Measurements from ENCODE around the gene RASL12.

The RASL12 gene

GRCh38 chr15:65083262-65083701, 15.5 kb upstream of the RASL12 start:
- Histone ChIP-seq H3K9me3 (ENCODE audit: insufficient read depth, low read depth, low read length) (no peaks in the 10 kb centered on the region), H3K9me2 (replicated peaks; ENCODE audit: low read depth, low read length) (no peaks in the 10 kb centered on the region), H3K27me3 (ENCODE audit: insufficient read depth, low read length, poor library complexity, severe bottlenecking) (no peaks in the 10 kb centered on the region), H2AFZ (ENCODE audit: low read length) (no peak overlapping the region), H3K4me1 (ENCODE audit: insufficient read depth, low read length, poor library complexity, severe bottlenecking) (peaks cover 23% of the 10 kb centered on the region), H4K20me1 (ENCODE audit: insufficient read depth, low read length, poor library complexity, severe bottlenecking) (no peaks in the 10 kb centered on the region), H3K79me2 (ENCODE audit: insufficient read depth, low read length) (no peaks in the 10 kb centered on the region), H3K4me2 (ENCODE audit: low read depth, low read length, poor library complexity, severe bottlenecking) (no peak overlapping the region), H3F3A (ENCODE audit: low read depth) (no peaks in the 10 kb centered on the region), H3K4me3 (ENCODE audit: low read length, poor library complexity, severe bottlenecking) (no peak overlapping the region), H3K36me3 (ENCODE audit: insufficient read depth, low read length) (no peaks in the 10 kb centered on the region), H3K9ac (ENCODE audit: low read depth, low read length, poor library complexity, severe bottlenecking) (peak overlapping the region; percentile 48)
- TF ChIP-seq CTCF (conservative IDR thresholded peaks at IDR 0.05; ENCODE audit: low read length) (no peak), EZH2phosphoT487 (IDR thresholded peaks at IDR 0.05; ENCODE audit: borderline replicate concordance) (no peak)

GRCh38 chr15:65082303-65082953, 14.6 kb upstream of the RASL12 start:
- H3F3A ChIP-seq (ENCODE audit: low read depth): no peaks in the 10 kb centered on the region
- peaks cover 23% of the 10 kb centered on the region for H3K4me1 ChIP-seq (ENCODE audit: insufficient read depth, low read length, poor library complexity, severe bottlenecking)
- no peaks in the 10 kb centered on the region for H3K36me3 ChIP-seq (ENCODE audit: insufficient read depth, low read length)
- H3K4me2 ChIP-seq (ENCODE audit: low read depth, low read length, poor library complexity, severe bottlenecking): peak overlapping the region; percentile 42
- H3K9me2 ChIP-seq (replicated peaks; ENCODE audit: low read depth, low read length): no peaks in the 10 kb centered on the region
- peak overlapping the region; percentile 48 for H3K9ac ChIP-seq (ENCODE audit: low read depth, low read length, poor library complexity, severe bottlenecking)
- no peaks in the 10 kb centered on the region for H3K79me2 ChIP-seq (ENCODE audit: insufficient read depth, low read length)
- no peaks in the 10 kb centered on the region for H4K20me1 ChIP-seq (ENCODE audit: insufficient read depth, low read length, poor library complexity, severe bottlenecking)
- TF ChIP-seq EZH2phosphoT487 (IDR thresholded peaks at IDR 0.05; ENCODE audit: borderline replicate concordance) (no peak), CTCF (conservative IDR thresholded peaks at IDR 0.05; ENCODE audit: low read length) (no peak)
- H2AFZ ChIP-seq (ENCODE audit: low read length): no peak overlapping the region
- H3K9me3 ChIP-seq (ENCODE audit: insufficient read depth, low read depth, low read length): no peaks in the 10 kb centered on the region
- no peaks in the 10 kb centered on the region for H3K27me3 ChIP-seq (ENCODE audit: insufficient read depth, low read length, poor library complexity, severe bottlenecking)
- H3K4me3 ChIP-seq (ENCODE audit: low read length, poor library complexity, severe bottlenecking): peak overlapping the region; percentile 1

GRCh38 chr15:65081758-65082157, 14.0 kb upstream of the RASL12 start:
- H3F3A ChIP-seq (ENCODE audit: low read depth): no peaks in the 10 kb centered on the region
- H2AFZ ChIP-seq (ENCODE audit: low read length): no peak overlapping the region
- no peaks in the 10 kb centered on the region for H3K79me2 ChIP-seq (ENCODE audit: insufficient read depth, low read length)
- H3K27me3 ChIP-seq (ENCODE audit: insufficient read depth, low read length, poor library complexity, severe bottlenecking): no peaks in the 10 kb centered on the region
- H3K36me3 ChIP-seq (ENCODE audit: insufficient read depth, low read length): no peaks in the 10 kb centered on the region
- H4K20me1 ChIP-seq (ENCODE audit: insufficient read depth, low read length, poor library complexity, severe bottlenecking): no peaks in the 10 kb centered on the region
- no peaks in the 10 kb centered on the region for H3K9me3 ChIP-seq (ENCODE audit: insufficient read depth, low read depth, low read length)
- peaks cover 24% of the 10 kb centered on the region for H3K4me1 ChIP-seq (ENCODE audit: insufficient read depth, low read length, poor library complexity, severe bottlenecking)
- no peak overlapping the region for H3K4me3 ChIP-seq (ENCODE audit: low read length, poor library complexity, severe bottlenecking)
- TF ChIP-seq EZH2phosphoT487 (IDR thresholded peaks at IDR 0.05; ENCODE audit: borderline replicate concordance) (no peak), CTCF (conservative IDR thresholded peaks at IDR 0.05; ENCODE audit: low read length) (no peak)
- no peaks in the 10 kb centered on the region for H3K9me2 ChIP-seq (replicated peaks; ENCODE audit: low read depth, low read length)
- H3K4me2 ChIP-seq (ENCODE audit: low read depth, low read length, poor library complexity, severe bottlenecking): peak overlapping the region; percentile 42
- peak overlapping the region; percentile 48 for H3K9ac ChIP-seq (ENCODE audit: low read depth, low read length, poor library complexity, severe bottlenecking)

Data from Loucy (cell line).